ENCODE measurements around the gene ADK.
"Not testable (repeated sequence)": the region's sequence is repeated elsewhere in the genome, so short reads cannot be mapped to it uniquely, and the experiment has no call there.

ADK gene

DNA sequence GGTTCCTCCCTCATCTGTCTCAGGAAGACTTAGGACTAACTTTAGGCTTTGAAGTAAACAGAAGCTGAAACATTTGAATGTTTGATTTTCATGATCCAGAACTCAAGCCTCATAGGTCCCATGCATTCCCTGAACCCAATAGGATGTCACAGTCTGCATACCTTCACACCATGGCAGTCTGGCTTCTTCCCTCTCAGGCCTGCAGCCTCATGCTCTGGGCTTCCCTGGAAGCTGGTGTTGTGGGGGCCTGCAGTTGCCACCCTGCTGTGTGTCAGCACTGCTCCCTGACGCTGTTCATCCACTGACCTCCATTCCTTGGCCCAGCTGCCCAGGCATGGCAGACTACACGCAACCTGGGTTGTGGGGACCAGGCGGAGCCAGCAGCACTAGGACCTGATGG lies 407.9 kb downstream of the ADK start:
- H3K9me3 ChIP-seq: peaks cover 11% of the 10 kb centered on the region; the same call in 1 of the 2 replicates
- H3K36me3 ChIP-seq: peaks cover 12% of the 10 kb centered on the region; the same call in 1 of the 2 replicates
- no peaks in the 10 kb centered on the region for H4K20me1 ChIP-seq
- peak overlapping the region; percentile 25; the same call in 1 of the 2 replicates for H3K4me2 ChIP-seq
- no peak overlapping the region for H3K27ac ChIP-seq
- peaks cover 10% of the 10 kb centered on the region for H3K4me1 ChIP-seq
- H3K4me3 ChIP-seq: no peak overlapping the region
- H3K27me3 ChIP-seq: no peaks in the 10 kb centered on the region
- H3K9ac ChIP-seq: no peak overlapping the region
- no peak for TF ChIP-seq Cebpa-rat (IDR thresholded peaks at IDR 0.05)

DNA sequence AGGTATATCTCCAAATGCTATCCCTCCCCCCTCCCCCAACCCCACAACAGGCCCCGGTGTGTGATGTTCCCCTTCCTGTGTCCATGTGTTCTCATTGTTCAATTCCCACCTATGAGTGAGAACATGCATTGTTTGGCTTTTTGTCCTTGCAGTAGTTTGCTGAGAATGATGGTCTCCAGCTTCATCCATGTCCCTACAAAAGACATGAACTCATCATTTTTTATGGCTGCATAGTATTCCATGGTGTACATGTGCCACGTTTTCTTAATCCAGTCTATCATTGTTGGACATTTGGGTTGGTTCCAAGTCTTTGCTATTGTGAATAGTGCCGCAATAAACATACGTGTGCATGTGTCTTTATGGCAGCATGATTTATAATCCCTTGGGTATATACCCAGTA lies 417.9 kb downstream of the ADK start:
- not testable (repeated sequence) for H3K27me3 ChIP-seq

DNA sequence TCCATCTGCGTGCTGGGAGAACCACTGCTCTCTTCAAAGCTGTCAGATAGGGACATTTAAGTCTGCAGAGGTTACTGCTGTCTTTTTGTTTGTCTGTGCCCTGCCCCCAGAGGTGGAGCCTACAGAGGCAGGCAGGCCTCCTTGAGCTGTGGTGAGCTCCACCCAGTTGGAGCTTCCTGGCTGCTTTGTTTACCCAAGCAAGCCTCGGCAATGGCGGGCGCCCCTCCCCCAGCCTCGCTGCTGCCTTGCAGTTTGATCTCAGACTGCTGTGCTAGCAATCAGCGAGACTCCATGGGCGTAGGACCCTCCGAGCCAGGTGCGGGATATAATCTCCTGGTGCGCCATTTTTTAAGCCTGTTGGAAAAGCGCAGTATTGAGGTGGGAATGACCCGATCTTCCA lies 422.5 kb downstream of the ADK start:
- H3K27me3 ChIP-seq, H3K9ac ChIP-seq, H4K20me1 ChIP-seq, H3K4me2 ChIP-seq, H3K4me1 ChIP-seq, H3K4me3 ChIP-seq, H3K27ac ChIP-seq, H3K36me3 ChIP-seq: not testable (repeated sequence)
- H3K9me3 ChIP-seq: peaks cover 20% of the 10 kb centered on the region

More for the DNA sequence above, 417.9 kb downstream of the ADK start:
- H3K27ac ChIP-seq, H3K4me1 ChIP-seq, H3K9ac ChIP-seq, H3K4me2 ChIP-seq, H4K20me1 ChIP-seq, H3K4me3 ChIP-seq, H3K36me3 ChIP-seq: not testable (repeated sequence)
- H3K9me3 ChIP-seq: peaks cover 15% of the 10 kb centered on the region

DNA sequence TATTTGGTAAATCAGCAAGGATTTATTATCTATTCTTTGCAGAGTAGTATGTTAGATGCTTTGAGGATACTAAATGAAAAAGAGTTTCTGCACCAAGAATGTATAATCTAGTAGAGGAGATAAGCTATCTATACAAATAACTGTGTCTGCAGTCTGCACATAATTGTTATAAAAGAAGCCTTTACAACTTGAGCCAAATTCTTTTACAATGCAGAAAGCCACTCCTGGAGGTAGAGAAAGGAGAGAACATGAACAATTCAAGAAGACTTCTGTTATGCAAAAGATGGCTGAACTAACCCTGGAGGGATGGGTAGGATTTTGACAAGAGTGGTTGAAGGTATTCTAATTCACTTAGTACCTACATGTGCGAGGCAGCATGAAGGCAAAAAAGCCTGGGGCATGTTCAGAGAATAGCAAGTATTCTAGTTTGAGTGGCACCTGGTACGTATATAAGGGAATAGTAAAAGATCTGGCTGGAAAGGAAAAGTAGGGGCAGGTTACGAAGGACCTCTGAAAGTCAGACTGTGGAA lies 424.2 kb downstream of the ADK start:
- Histone ChIP-seq H3K4me3 (no peak overlapping the region), H3K27ac (no peak overlapping the region), H3K27me3 (no peaks in the 10 kb centered on the region), H3K36me3 (peaks cover 21% of the 10 kb centered on the region; the same call in 1 of the 2 replicates), H3K4me2 (no peak overlapping the region), H4K20me1 (no peaks in the 10 kb centered on the region), H3K9ac (no peak overlapping the region), H3K9me3 (peaks cover 30% of the 10 kb centered on the region), H3K4me1 (no peaks in the 10 kb centered on the region)
- no peak for TF ChIP-seq Cebpa-rat (IDR thresholded peaks at IDR 0.05)

DNA sequence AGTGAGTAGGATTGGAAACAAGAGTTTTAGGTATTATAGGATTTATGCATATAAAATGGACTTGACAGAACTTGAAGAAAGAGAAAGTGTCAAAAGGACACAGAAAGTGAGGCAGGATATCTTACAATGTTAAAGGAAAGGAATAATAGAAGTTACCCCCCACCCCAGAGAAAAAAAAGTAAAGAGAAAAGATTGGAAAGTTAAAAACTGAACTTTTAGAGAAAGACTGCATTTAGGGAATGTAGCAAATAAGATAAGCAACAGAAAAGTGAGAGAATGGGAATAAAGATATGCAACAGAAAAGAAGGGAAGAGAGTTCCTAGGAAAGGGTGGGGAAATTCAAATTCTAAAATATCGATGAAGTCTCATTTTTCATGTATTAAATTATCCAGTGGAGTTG lies 424.9 kb downstream of the ADK start:
- no peaks in the 10 kb centered on the region for H3K4me1 ChIP-seq
- H3K4me2 ChIP-seq: no peak overlapping the region
- H3K36me3 ChIP-seq: peaks cover 27% of the 10 kb centered on the region; the same call in 1 of the 2 replicates
- H4K20me1 ChIP-seq: no peaks in the 10 kb centered on the region
- H3K4me3 ChIP-seq: no peak overlapping the region
- no peaks in the 10 kb centered on the region for H3K27me3 ChIP-seq
- no peak overlapping the region for H3K27ac ChIP-seq
- H3K9ac ChIP-seq: no peak overlapping the region
- H3K9me3 ChIP-seq: peaks cover 37% of the 10 kb centered on the region
- TF ChIP-seq Cebpa-rat (IDR thresholded peaks at IDR 0.05): no peak

DNA sequence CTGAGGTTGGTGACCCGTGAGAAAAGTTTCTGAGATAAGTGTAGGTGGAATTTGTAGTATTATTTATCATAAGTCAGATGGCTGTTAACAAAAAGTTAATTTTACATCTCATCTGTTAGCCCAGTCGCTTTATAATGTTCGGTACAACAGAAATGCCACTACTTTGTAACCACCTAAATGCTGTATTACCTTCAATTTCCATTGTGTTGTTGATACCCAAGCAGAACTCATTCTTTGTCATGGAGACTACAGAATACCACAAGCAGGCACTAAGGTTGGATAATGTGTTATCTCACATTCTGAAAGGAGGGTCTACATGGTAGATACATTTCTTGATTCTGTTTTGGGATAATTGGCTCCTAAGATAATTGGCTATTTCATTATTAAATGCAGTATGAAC lies 425.6 kb downstream of the ADK start:
- Histone ChIP-seq H3K4me1 (no peaks in the 10 kb centered on the region), H3K9ac (no peak overlapping the region), H3K9me3 (peaks cover 44% of the 10 kb centered on the region), H3K36me3 (peaks cover 27% of the 10 kb centered on the region; the same call in 1 of the 2 replicates), H4K20me1 (no peaks in the 10 kb centered on the region), H3K4me3 (no peak overlapping the region), H3K27me3 (no peaks in the 10 kb centered on the region), H3K27ac (no peak overlapping the region), H3K4me2 (no peak overlapping the region)
- TF ChIP-seq Cebpa-rat (IDR thresholded peaks at IDR 0.05): no peak

DNA sequence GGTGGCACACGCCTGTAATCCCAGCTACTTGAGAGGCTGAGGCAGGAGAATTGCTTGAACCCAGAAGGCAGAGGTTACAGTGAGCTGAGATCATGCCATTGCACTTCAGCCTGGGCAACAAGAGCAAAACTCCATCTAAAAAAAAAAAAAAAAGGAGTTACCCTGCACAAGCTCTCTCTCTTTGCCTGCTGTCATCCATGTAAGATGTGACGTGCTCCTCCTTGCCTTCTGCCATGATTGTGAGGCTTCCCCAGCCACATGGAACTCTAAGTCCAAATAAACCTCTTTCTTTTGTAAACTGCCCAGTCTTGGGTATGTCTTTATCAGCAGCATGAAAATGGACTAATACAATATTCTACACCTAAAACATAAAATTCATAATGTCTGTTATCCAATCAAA lies 429.4 kb downstream of the ADK start:
- Histone ChIP-seq H3K4me1 (peaks cover 21% of the 10 kb centered on the region), H3K9me3 (peaks cover 34% of the 10 kb centered on the region), H3K36me3 (peaks cover 18% of the 10 kb centered on the region; the same call in 1 of the 2 replicates)
- not testable (repeated sequence) for H4K20me1 ChIP-seq, H3K4me3 ChIP-seq, H3K4me2 ChIP-seq, H3K27me3 ChIP-seq, H3K27ac ChIP-seq, H3K9ac ChIP-seq

DNA sequence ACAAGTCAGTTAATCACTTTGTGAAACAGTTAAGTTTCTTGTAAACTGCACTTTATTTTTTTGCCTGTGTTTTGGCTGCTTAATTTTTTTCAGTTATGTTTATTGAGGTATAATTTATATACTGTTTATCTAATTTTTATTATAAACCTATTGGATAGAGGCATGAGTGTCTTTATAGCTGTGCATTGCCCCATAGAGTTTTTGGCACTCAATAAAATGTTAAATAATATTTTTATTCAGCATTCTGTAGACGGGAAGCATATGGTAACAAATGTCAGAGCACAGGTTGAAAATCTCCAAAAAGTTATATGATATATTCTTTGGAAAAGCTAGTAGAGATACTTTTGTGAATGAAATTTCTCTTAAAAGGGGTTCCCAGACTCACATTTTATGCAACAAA lies 431.5 kb downstream of the ADK start:
- TF ChIP-seq Cebpa-rat (IDR thresholded peaks at IDR 0.05): no peak
- Histone ChIP-seq H3K4me1 (peaks cover 43% of the 10 kb centered on the region), H3K27me3 (no peaks in the 10 kb centered on the region), H3K4me3 (no peak overlapping the region), H3K36me3 (peaks cover 18% of the 10 kb centered on the region; the same call in 1 of the 2 replicates), H3K4me2 (no peak overlapping the region), H4K20me1 (no peaks in the 10 kb centered on the region), H3K27ac (no peak overlapping the region), H3K9me3 (peaks cover 34% of the 10 kb centered on the region), H3K9ac (no peak overlapping the region)

DNA sequence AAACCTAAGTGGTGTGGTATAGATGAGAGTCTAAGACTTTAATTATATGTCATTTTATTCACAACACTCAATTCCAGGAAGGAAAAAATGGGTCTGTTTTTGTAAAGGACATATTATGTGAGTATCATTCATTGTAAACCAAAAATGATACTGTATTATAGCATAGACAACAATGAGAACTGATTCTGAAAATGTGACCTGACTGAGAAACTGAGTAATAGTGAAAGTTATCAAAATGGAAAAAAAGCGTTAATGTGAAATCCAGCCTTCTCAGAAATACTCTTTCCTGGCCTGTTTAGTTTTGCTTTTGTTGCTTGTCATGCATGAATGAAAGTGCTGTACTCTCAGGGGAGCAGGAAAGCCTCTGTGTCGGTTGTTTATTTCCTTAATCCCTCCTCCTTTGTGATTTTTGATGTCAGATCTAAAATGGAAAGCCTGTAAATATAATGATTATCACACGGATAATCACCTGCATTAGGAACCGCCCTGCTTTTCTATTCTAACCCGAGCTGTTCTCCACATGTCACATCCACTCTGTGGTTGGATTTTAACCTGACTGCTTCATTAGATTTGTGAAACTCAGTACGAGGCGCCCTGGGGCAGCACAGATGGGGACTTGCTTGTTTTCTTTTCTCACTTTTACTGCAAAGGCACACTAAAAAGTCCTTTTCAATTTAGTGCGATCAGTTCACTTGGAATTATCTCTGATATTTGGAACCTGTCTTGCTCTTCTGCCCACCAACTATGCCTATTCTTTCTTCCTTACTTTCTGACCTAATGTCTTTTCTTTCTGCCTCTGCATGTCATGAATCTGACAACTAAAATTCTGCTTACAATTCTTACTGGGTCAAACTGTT lies 434.4 kb downstream of the ADK start:
- Histone ChIP-seq H3K27ac (peak overlapping the region; percentile 79), H3K4me1 (peaks cover 72% of the 10 kb centered on the region)

DNA sequence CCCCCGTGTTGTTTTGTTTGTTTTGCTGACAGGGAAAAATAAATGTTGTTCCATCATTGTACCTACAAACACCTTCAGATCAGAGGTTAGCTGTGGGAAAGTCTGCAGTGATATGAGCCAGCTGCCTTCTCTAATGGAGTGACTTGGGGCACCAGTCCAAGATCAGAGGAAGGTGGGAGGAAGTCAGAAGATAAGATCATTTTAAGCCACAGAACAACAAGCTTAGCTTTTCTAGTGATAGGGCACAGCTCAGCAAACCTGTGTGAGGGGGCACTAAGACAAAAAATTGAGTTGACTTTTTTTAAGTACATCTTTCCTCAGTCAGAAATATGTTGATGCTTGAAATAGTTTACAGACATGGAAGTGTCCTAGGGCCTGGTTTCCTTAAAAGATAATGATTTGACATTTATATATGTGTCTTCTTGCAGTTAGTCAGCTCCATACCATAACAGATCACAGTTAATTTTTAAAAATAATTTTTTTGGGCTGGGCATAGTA lies 435.1 kb downstream of the ADK start:
- H3K27me3 ChIP-seq: no peaks in the 10 kb centered on the region
- no peak for TF ChIP-seq Cebpa-rat (IDR thresholded peaks at IDR 0.05)
- peaks cover 78% of the 10 kb centered on the region for H3K4me1 ChIP-seq
- no peaks in the 10 kb centered on the region for H3K36me3 ChIP-seq
- H3K9ac ChIP-seq: peak overlapping the region; percentile 67
- H3K27ac ChIP-seq: peak overlapping the region; percentile 79
- H3K4me2 ChIP-seq: peak overlapping the region; percentile 81
- H3K9me3 ChIP-seq: peaks cover 9% of the 10 kb centered on the region
- no peaks in the 10 kb centered on the region for H4K20me1 ChIP-seq
- H3K4me3 ChIP-seq: peak overlapping the region; percentile 55

More for the DNA sequence above, 434.4 kb downstream of the ADK start:
- H3K27me3 ChIP-seq: no peaks in the 10 kb centered on the region
- peak overlapping the region; percentile 81 for H3K4me2 ChIP-seq
- peak overlapping the region; percentile 55 for H3K4me3 ChIP-seq
- peaks cover 16% of the 10 kb centered on the region for H3K9me3 ChIP-seq
- TF ChIP-seq Cebpa-rat (IDR thresholded peaks at IDR 0.05): no peak
- peaks cover 4% of the 10 kb centered on the region; the same call in 1 of the 2 replicates for H3K36me3 ChIP-seq
- peak overlapping the region; percentile 67 for H3K9ac ChIP-seq
- H4K20me1 ChIP-seq: no peaks in the 10 kb centered on the region
